HepG2 (cell line): Measurements from ENCODE around the gene ARCN1. TPM values are rescaled to one million over a fixed set of nuclear protein-coding genes. Genes with fewer than 3 reads are reported as not detected.

Experiments
- ATAC-seq: fragments of 200-7000 bp; cut with Tn5 transposase; 3 replicates; pipeline ENCODE4 v1.9.1; 2020; ENCODE audit warnings: mild to moderate bottlenecking, moderate library complexity
- BruUV-seq: library from RNA; stranded (reverse); fragments of 400-500 nt; replicated peaks from 2 replicates; lab custom pipeline; 2021; lab: Mats Ljungman, UMichigan
- CTCF ChIA-PET: fragments of 300-600 bp; formaldehyde crosslinking; extraction: SDS; loops from one replicate; lab custom pipeline; 2021; ENCODE audit warnings: low total read pairs, inconsistent platforms, low intra/inter-chr PET ratio; lab: Yijun Ruan, JAX
- POLR2A ChIA-PET: fragments of 350-600 bp; sonication (Branson Sonifier 250); formaldehyde crosslinking; loops from one replicate; lab custom pipeline; 2020; ENCODE audit warnings: antibody characterized with exemption, inconsistent platforms; lab: Yijun Ruan, JAX
- DNase-seq: peaks from one replicate; pipeline ENCODE4 v3.0.0-alpha.2; 2015; ENCODE audit warnings: low spot score
- FAIRE-seq: peaks from 3 replicates; lab custom pipeline; 2011; peaks lifted over from hg19 to GRCh38; lab: Jason Lieb, UNC
- H2AFZ ChIP-seq: one replicate; pipeline ENCODE4 v1.6.1; 2011; ENCODE audit warnings: low read length, inconsistent platforms
- H3K27ac ChIP-seq: fragments of 300-600 bp; 3 replicates; pipeline ENCODE4 v1.8.0; 2011; ENCODE audit warnings: mixed run types, mild to moderate bottlenecking, mixed read lengths, low read length, inconsistent platforms; ENCODE audit not compliant: insufficient read depth; ENCODE audit errors: extremely low read length
- H3K27me3 ChIP-seq, 2 experiments: fragments of 200-600 bp in 1 of 2; 2 replicates in 1 of 2; 3 replicates in 1 of 2; pipeline versions ENCODE4 v1.6.0 to v1.8.0; 2011; ENCODE audit warnings: low read length in 2 of 2, mild to moderate bottlenecking in 2 of 2, moderate library complexity in 2 of 2, inconsistent platforms in 1 of 2; ENCODE audit not compliant: insufficient read depth in 2 of 2, control insufficient read depth in 1 of 2
- H3K36me3 ChIP-seq, 2 experiments: fragments of 200-600 bp in 1 of 2; replicated peaks in 1 of 2; 2 replicates in 1 of 2; 3 replicates in 1 of 2; pipeline versions ENCODE4 v1.5.1 to v1.8.0; 2011; ENCODE audit warnings: low read length in 2 of 2, inconsistent platforms in 1 of 2; ENCODE audit not compliant: insufficient read depth in 2 of 2, control insufficient read depth in 1 of 2
- H3K4me1 ChIP-seq: 2 replicates; pipeline ENCODE4 v1.5.1; 2012; ENCODE audit warnings: low read length, inconsistent platforms; ENCODE audit not compliant: insufficient read depth
- H3K4me2 ChIP-seq: 2 replicates; pipeline ENCODE4 v1.6.0; 2011; ENCODE audit warnings: low read depth, low read length, inconsistent platforms
- H3K4me3 ChIP-seq, 3 experiments: fragments of 200-600 bp in 1 of 3; sonication (generic), shearing (Covaris generic) in 1 of 3; replicated peaks in 1 of 3; 2 replicates each; pipeline ENCODE4 v1.5.1; 2011 to 2016; ENCODE audit warnings: low read length in 3 of 3, inconsistent platforms in 2 of 3, low read depth in 2 of 3, mild to moderate bottlenecking in 2 of 3, control low read depth in 1 of 3, mixed read lengths in 1 of 3; ENCODE audit not compliant: insufficient read depth in 1 of 3
- H3K79me2 ChIP-seq: one replicate; pipeline ENCODE4 v1.6.1; 2011; ENCODE audit warnings: low read length, inconsistent platforms; ENCODE audit not compliant: insufficient read depth
- H3K9ac ChIP-seq: 2 replicates; pipeline ENCODE4 v1.6.0; 2011; ENCODE audit warnings: mild to moderate bottlenecking, low read depth, low read length, inconsistent platforms; ENCODE audit not compliant: insufficient read depth
- H3K9me3 ChIP-seq: 2 replicates; pipeline ENCODE4 v1.5.1; 2012; ENCODE audit warnings: mild to moderate bottlenecking, low read length
- H4K20me1 ChIP-seq: 2 replicates; pipeline ENCODE4 v1.6.0; 2011; ENCODE audit warnings: inconsistent platforms, mild to moderate bottlenecking, low read length, moderate library complexity; ENCODE audit not compliant: insufficient read depth
- EHMT2 ChIP-seq: fragments of 200-600 bp; sonication (generic); IDR thresholded peaks from 2 replicates; pipeline ENCODE4 v1.7.0; 2017; ENCODE audit warnings: antibody characterized with exemption, low read depth, low read length, borderline replicate concordance
- MBNL3 ChIP-seq: fragments of 250-450 bp; sonication (Bioruptor Pico); conservative IDR thresholded peaks from 2 replicates; pipeline ENCODE4 v1.8.0; 2022; ENCODE audit warnings: mild to moderate bottlenecking, inconsistent platforms
- MEIS2 ChIP-seq: sonication (generic); formaldehyde crosslinking; IDR thresholded peaks from 2 replicates; pipeline ENCODE4 v1.9.0; 2021; ENCODE audit warnings: mild to moderate bottlenecking, missing genetic modification reagents
- SAP130 ChIP-seq: IDR thresholded peaks from 2 replicates; pipeline ENCODE4 v1.6.1; 2016; ENCODE audit warnings: low read depth
- THAP8 ChIP-seq: sonication (generic); formaldehyde crosslinking; IDR thresholded peaks from 2 replicates; pipeline ENCODE4 v1.5.1; 2020; ENCODE audit warnings: missing genetic modification reagents, mild to moderate bottlenecking, borderline replicate concordance
- ZNF10 ChIP-seq: sonication (generic); formaldehyde crosslinking; IDR thresholded peaks from 2 replicates; pipeline ENCODE4 v1.4.0; 2020; ENCODE audit warnings: mild to moderate bottlenecking, low read depth, missing genetic modification reagents, borderline replicate concordance
- ZNF660 ChIP-seq: sonication (generic); formaldehyde crosslinking; IDR thresholded peaks from 2 replicates; pipeline ENCODE4 v1.5.1; 2020; ENCODE audit warnings: mild to moderate bottlenecking, low read depth, missing genetic modification reagents, borderline replicate concordance
- WGBS: methylation state at CpG from one replicate; pipeline ENCODE4 v1.1.6; 2017; ENCODE audit warnings: low lambda C conversion rate; 5-methylcytosine and 5-hydroxymethylcytosine counted together
- in situ Hi-C: cut with HindIII; loops from 2 replicates; pipeline ENCODE4 v1.10.0; 2017; ENCODE audit warnings: low pct_unique_long_range_greater_than_20kb; ENCODE audit not compliant: extremely low pct_ligation_motif_present
- intact Hi-C: fragments of 100-400 bp; cut with micrococcal nuclease; formaldehyde crosslinking; loops from one replicate; pipeline ENCODE4 v1.10.0; 2022; ENCODE audit not compliant: unreplicated experiment
- polyA plus RNA-seq, 8 experiments: library from polyadenylated mRNA; depleted of rRNA in 3 of 8; stranded (reverse) in 7 of 8; unstranded in 1 of 8; fragments of >200 nt; fragmentation: Illumina TruSeq in 4 of 8; extraction: Trizol in 4 of 8; gene quantifications; 2 replicates each; pipeline versions ENCODE4 v1.2.1 to v1.2.3, GENCODE V29; 2011 to 2016; ENCODE audit warnings: low read depth in 4 of 8, missing spikeins in 1 of 8, mixed read lengths in 1 of 8; ENCODE audit not compliant: insufficient read depth in 1 of 8
- total RNA-seq, 5 experiments: library from RNA; depleted of rRNA; stranded (reverse); fragments of >200 nt; fragmentation: Illumina TruSeq; extraction: Trizol; gene quantifications; 2 replicates each; pipeline ENCODE4 v1.2.3, GENCODE V29; 2016; ENCODE audit warnings: low read depth in 1 of 5

The ARCN1 gene
- total and polyA plus RNA-seq, 2 of the 13 experiments (the other 11 are each of a cell fraction or from before 2014, with no cell fraction given), result 148 to 200 TPM

- TF ChIP-seq ZNF10 (CRISPR knock-in tag), result no peak
- no peak for TF ChIP-seq MBNL3 (CRISPR knock-in tag)
- no peak for TF ChIP-seq SAP130 (CRISPR knock-in tag)
Observed at GRCh38 chr11:118633319-118633690, 61.1 kb downstream of the ARCN1 start (continued).

- DNase-seq, result no peak
- no peak overlapping the region for H2AFZ ChIP-seq
- no peak overlapping the region for H3K27ac ChIP-seq
- in situ Hi-C loops (no loop called here), intact Hi-C loops (no loop called here)
- WGBS, result 74% methylated on average over 4 of the region's 4 CpGs
- 0 out of 2 replicates have a peak overlapping the region, but pooled peaks have one; percentile 15 for H3K9ac ChIP-seq
- TF ChIP-seq EHMT2 (no peak), THAP8 (no peak), ZNF660 (CRISPR knock-in tag) (no peak), MEIS2 (CRISPR knock-in tag) (no peak)
- TF ChIP-seq, all 625 proteins: peak for 0
- Histone ChIP-seq H3K4me2 (peak overlapping the region; percentile 72), H3K4me3 (no peak overlapping the region), H3K27me3 (no peaks in the 10 kb centered on the region), H3K4me1 (peaks cover 9% of the 10 kb centered on the region), H4K20me1 (no peaks in the 10 kb centered on the region), H3K79me2 (no peaks in the 10 kb centered on the region), H3K9me3 (no peaks in the 10 kb centered on the region), H3K36me3 (peaks cover 0 to 5% of the 10 kb centered on the region in 2 experiments; a peak in 2 of 5 replicates)
- no TSS peak for BruUV-seq
- CTCF ChIA-PET, result no interaction called here
- POLR2A ChIA-PET, result interaction anchor here (0.5 to 4.3 kb wide), 4 partner anchors 11 to 108 kb away, joined by 3 to 29 read pairs (median 6); no protein-coding TSS in a partner anchor
- FAIRE-seq, result no peak
- no peak; the same call in 2 of the 3 replicates for ATAC-seq
Observed at GRCh38 chr11:118633979-118634378, 61.8 kb downstream of the ARCN1 start.
